ENCODE results near the gene AGL. TPM values are rescaled to one million over a fixed set of nuclear protein-coding genes. Genes with fewer than 3 reads are reported as not detected.
"Not testable (repeated sequence)": the region's sequence is repeated elsewhere in the genome, so short reads cannot be mapped to it uniquely, and the experiment has no call there.

The AGL gene
- polyA plus RNA-seq, 3 donors = 3.0 to 6.1 (median 5.6) TPM

DNA sequence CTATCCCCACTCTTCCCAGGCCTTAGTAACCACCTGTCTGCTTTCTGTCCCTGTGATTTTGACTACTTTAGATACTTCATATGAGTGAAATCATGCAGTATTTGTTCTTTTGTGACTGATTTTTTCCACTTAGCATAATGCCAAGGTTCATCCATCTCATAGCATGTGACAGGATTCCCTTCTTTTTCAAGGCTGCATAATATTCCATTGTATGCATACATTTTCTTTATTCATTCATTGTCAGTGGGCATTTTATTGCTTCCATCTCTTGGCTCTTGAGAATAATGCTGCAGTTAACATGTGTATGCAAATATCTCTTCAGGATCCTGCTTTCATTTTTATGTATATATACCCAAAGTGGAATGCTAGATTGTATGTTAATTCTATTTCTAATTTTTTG, 56.4 kb downstream of the AGL start:
- no peak overlapping the region for H3K27ac ChIP-seq (ENCODE audit: low read depth, low read length)

DNA sequence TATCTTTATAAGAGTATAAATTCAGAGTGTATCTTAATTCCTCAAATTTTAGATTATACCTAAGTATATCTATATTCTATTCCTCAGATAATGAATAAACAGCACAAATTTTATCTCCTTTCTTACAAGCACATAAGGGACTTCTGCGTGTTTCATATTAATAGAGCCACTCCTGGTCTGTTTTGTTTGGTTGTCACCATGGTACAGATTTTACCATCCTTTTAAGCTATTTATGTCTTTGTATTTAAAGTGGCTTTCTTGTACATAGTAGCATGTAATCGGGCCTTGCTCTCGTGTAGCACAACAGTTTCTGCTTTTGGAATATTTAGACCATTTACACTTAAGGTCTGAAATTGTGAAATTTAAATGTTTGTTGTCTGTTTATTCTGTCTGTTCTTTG, 67.1 kb downstream of the AGL start:
- no peak overlapping the region for H3K27ac ChIP-seq (ENCODE audit: low read depth, low read length)
- WGBS, 3 donors = 94 to 96% (median 95%) methylated on average over 3 of the region's 3 CpGs

DNA sequence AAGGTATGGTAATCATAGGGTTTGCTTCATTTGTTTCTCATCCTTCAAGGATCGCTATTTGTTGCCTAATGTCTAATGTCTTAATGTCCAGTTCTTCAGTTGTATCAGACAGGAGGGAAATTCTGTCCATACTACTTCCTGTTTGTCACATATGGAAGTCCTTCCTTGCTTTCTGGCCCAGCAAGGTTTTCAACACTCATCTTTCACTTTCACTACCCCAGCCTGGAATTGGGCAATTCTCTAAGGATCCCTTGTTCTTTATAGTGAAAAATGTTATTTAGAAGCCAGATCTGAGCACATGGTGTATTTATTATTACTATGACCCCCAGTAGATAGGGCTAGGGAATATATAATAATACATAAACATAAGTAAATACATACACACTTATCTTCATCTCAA, 69.1 kb downstream of the AGL start:
- H3K27ac ChIP-seq (ENCODE audit: low read depth, low read length) = no peak overlapping the region
- 56 to 92% (median 67%) methylated on average over 1 of the region's 1 CpG for WGBS, 3 donors

DNA sequence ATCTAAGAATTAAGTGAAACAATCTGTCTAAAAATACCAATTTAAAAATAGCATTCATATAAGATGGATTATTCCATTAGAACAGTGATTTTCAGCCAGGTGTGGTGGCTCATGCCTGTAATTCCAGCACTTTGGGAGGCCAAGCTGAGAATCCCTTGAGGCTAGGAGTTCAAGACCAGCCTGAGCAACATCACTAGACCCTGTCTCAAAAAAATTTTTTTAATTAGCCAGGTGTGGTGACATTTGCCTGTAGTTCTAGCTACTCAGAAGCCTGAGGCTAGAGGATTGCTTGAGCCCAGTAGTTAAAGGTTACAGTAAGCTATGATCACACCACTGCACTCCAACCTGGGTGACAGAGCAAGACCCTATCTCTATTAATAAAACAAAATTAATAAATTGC, 84.6 kb downstream of the AGL start:
- no peak overlapping the region for H3K27ac ChIP-seq (ENCODE audit: low read depth, low read length)

DNA sequence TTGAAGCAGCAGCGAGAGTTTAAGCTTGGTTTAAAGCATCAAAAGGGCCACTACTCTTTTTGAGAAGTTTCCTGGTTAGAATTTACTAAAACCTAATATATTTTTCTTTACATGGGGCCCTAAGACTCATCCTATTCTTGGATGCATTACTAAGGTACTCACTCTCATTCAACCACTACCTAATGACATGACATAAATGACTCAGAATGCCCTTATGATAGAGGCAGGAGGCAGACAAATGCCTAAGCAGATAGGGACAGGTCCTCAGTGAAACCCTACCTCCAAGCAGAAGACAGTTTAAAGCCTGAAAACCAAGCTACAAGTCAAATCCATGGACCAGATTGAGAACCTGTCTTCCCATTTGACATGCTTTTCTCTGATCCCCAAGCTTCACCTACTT, 85.4 kb downstream of the AGL start:
- no peak overlapping the region for H3K27ac ChIP-seq (ENCODE audit: low read depth, low read length)
- WGBS, 3 donors = 83 to 94% (median 92%) methylated on average over 1 of the region's 1 CpG

DNA sequence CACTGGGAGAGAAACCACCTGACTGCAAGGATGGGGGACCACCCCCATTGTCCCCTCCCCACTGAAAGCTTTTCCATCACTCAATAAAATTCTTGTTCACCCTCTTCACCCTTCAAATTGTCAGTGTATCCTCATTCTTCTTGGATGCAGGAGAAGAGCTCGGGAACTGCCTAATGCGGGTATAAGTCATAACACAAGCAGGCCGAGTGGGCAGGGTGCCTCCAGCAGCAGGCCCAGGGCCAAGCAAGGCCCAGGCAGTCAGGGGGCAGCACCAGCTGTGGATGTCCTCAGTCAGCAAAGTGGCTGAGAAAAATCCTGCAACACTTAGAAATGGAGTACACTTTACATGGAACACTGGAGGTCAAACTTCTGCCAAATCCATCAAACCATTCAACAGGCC, 85.9 kb downstream of the AGL start:
- 95 to 98% (median 96%) methylated on average over 3 of the region's 3 CpGs for WGBS, 3 donors
- no peak overlapping the region for H3K27ac ChIP-seq (ENCODE audit: low read depth, low read length)

DNA sequence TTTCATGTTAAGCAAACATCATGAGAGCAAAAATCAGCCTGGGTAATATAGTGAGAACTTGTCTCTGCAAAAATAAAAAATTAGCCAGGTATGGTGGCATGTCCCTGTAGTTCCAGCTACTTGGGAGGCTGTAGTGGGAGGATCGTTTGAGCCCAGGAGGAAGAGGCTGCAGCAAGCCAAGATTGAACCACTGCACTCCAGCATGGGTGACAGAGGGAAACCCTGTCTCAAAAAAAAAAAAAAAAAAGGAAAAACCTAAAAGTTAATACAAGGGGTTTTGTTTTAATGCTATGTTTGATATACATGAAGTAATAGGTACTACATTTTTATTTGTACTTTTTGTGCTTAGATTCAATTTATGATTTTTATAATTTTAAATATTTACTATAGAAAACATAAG, 92.6 kb downstream of the AGL start:
- H3K27ac ChIP-seq (ENCODE audit: low read depth, low read length) = no peak overlapping the region
- 75 to 90% (median 82%) methylated on average over 1 of the region's 1 CpG for WGBS, 3 donors

DNA sequence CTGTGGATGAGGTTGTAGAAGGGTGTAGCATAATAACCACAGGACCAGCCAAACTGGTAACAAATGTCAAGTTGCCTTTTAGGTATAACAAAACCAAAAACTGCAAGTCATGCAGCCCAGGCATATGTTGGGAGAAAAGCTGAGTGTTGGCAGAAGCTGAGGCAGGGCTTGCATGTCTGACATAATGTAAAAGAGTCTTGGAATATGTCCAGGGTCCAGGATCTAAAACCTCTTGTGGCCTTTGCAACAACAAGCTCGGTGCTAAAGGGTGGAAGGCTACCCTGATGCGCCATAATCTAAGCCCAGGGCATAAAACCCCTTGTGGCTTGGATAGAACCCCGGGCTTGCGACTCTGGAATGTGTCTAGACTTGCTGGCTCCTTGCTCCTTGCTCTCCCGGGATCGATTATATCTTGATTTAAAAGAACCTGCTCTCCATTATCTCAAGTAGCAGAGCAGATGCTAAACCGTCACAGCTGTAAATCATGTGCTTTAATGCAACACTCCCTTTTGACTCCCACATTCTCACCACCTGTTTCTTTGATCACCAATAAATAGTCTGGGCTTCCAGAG, 93.1 kb downstream of the AGL start:
- 29 to 47% (median 43%) methylated on average over 7 of the region's 7 CpGs for WGBS, 3 donors

DNA sequence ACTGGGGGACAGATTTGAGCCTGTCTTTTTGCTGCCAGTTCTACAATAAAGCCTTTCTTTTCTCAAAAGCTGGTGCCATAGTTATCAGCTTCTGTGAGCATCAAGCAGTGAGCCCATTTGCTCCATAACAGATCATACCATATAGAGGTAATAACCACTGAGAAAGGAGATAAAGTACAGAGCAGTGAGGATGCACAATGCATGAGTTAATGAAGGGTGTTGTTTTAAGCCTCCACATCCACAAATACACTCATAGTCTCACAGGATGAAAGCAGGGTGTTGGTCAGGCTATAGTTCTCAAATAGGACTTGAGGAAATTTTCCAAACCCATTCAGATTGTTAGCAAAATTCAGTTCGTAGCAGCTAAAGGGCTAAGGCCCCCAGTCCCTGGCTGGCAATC, 94.0 kb downstream of the AGL start:
- WGBS, 3 donors = 85 to 89% (median 86%) methylated on average over 1 of the region's 1 CpG
- no peak overlapping the region for H3K27ac ChIP-seq (ENCODE audit: low read depth, low read length)

More for the DNA sequence above, 93.1 kb downstream of the AGL start:
- no peak overlapping the region for H3K27ac ChIP-seq (ENCODE audit: low read depth, low read length)

DNA sequence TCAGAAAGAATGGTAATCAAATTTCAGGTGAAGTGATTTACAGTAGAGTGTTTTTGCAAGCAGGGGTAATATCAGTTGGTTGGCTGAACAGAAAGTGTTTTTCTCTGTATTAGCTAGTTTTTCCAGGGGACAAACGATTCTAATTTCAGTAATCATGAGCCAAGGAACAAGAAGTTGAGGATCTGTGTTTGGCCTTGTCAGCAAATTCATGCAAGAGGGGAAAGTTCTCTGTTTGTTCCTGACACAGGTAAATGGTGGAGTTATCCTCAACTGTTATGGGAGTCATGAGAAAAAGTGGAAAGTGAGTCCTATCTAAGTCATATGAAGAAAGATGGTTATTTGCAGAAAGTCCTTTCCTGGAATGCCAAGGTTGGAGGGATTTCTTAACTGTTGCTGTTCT, 95.0 kb downstream of the AGL start:
- no peak overlapping the region for H3K27ac ChIP-seq (ENCODE audit: low read depth, low read length)
- WGBS, 3 donors = 83 to 95% (median 84%) methylated on average over 1 of the region's 1 CpG

DNA sequence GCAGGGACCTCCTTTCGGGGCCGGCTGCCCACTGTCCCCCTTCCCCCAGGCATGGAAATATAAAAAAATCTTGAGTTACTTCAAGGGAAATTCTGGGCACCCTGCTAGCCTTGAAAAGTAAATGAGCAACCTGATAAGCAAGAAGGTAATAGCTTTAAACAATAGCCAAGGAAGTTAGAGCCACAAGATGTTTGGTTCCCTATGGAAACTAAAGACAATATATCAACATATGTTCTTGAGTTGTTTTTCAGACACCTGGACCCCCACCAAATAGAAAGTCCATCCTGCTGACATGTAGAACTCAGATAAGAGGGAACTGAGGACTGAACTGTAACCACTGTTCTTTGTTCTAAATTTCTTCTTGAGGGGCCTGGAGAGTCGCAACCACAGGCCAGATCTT, 100.3 kb downstream of the AGL start:
- WGBS, 3 donors = 49 to 84% (median 82%) methylated on average over 3 of the region's 3 CpGs
- no peak overlapping the region for H3K27ac ChIP-seq (ENCODE audit: low read depth, low read length)

DNA sequence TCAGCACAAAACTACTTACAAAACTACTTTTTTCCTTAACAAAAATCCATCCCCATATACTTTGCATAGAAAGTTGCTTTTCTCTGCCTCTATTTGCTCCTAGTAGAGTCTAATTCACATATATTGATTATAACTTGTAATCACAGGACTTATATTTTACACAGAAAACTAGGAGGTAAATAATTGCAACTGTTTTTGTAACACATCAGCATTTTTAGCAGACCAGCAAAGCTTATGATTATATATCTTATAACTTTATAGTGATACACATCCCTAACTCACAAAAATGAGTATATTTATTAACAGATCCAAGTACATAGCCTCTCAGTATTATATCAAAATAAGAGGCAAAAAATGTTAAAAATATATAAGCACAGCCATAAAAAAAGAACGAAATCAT, 102.4 kb downstream of the AGL start:
- H3K27ac ChIP-seq (ENCODE audit: low read depth, low read length) = no peak overlapping the region
- 80 to 88% (median 86%) methylated on average over 1 of the region's 1 CpG for WGBS, 3 donors

DNA sequence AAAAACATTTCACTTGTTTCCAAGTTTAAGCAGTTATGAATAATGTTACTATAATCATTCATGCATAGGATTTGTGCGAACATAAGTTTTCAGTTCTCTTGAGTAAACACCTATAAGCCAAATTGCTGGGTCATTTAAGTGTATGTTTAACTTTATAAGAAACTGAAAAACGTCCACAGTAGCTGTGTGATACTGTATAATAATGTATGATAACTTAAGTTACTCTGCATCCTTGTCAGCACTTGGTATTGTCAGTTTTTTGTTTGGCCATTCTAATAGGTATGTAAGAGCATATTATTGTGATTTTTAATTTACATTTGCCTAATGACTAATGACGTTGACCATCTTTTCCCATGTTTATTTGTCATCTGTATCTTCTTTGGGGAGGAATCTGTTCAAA, 105.2 kb downstream of the AGL start:
- 75 to 96% (median 90%) methylated on average over 3 of the region's 3 CpGs for WGBS, 3 donors

DNA sequence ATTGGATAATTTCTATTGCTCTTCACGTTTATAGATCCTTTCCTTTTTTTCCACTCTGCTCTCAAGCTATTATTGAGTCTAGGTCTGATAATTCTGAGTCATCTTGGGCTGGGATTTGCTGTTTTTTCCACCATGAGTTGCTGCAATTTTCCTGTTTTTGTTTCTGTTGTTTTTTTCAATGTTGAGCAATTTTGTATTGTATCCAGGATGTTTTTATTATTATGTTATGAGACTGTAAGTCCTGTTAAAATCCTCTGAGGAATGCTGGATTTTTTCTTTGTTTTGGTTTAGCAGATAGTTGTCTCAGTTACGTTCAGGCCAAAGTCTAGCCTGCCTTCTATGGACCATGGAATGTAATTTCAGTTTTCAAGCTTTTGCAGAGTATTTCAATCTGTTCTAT, 106.6 kb downstream of the AGL start:
- no peak overlapping the region for H3K27ac ChIP-seq (ENCODE audit: low read depth, low read length)
- 32 to 51% (median 42%) methylated on average over 2 of the region's 2 CpGs for WGBS, 3 donors

More for the DNA sequence above, 105.2 kb downstream of the AGL start:
- H3K27ac ChIP-seq (ENCODE audit: low read depth, low read length) = no peak overlapping the region

DNA sequence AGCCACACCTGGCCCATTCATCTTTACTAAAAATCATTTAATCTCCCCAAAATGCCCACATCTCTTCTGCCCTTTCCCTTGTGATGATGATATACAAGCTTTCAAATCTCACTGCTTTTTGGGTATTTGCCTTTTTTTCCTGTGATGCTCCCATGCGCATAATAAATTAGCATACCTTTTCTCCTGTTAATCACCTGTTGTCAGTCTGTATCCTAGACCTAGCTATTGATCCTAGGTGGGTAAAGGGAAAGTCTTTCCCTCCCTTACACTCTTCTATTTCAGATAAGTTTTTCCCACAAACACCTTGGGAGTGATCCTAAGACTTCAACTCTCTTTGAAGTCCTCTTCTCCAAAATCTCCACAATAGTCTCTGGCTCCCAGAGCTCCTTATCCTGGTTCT, 107.7 kb downstream of the AGL start:
- H3K27ac ChIP-seq (ENCODE audit: low read depth, low read length) = no peak overlapping the region
- 96 to 100% (median 98%) methylated on average over 1 of the region's 1 CpG for WGBS, 3 donors

DNA sequence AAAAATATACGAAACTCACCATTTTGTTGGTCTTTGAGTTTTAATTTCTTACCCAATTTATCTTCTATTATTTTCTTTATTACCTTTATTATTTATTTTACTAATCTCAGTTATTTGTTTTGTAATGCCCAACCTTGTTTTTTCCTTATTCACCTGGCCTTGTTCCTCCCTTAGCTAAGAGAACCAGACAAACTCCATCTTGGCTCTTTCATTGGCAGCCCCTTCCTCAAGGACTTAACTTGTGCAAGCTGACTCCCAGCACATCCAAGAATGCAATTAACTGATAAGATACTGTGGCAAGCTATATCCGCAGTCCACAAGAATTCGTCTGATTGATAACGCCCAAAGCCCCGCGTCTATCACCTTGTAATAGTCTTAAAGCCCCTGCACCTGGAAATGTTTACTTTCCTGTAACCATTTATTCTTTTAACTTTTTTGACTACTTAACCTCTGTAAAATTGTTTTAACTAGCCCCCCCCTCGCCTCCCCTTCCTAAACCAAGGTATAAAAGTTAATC, 109.1 kb downstream of the AGL start:
- not testable (repeated sequence) for H3K27ac ChIP-seq (ENCODE audit: low read depth, low read length)
- WGBS, 3 donors = 25 to 67% (median 53%) methylated on average over 7 of the region's 7 CpGs

DNA sequence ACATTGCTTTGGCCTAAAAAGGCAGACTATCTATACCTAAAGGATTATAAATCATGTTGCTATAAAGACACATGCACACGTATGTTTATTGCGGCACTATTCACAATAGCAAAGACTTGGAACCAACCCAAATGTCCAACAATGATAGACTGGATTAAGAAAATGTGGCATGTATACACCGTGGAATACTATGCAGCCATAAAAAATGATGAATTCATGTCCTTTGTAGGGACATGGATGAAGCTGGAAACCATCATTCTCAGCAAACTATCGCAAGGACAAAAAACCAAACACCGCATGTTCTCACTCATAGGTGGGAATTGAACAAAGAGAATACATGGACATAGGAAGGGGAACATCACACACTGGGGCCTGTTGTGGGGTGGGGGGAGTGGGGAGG, 110.1 kb downstream of the AGL start:
- 95 to 97% (median 95%) methylated on average over 4 to 5 of the region's 5 CpGs for WGBS, 3 donors
- not testable (repeated sequence) for H3K27ac ChIP-seq (ENCODE audit: low read depth, low read length)

DNA sequence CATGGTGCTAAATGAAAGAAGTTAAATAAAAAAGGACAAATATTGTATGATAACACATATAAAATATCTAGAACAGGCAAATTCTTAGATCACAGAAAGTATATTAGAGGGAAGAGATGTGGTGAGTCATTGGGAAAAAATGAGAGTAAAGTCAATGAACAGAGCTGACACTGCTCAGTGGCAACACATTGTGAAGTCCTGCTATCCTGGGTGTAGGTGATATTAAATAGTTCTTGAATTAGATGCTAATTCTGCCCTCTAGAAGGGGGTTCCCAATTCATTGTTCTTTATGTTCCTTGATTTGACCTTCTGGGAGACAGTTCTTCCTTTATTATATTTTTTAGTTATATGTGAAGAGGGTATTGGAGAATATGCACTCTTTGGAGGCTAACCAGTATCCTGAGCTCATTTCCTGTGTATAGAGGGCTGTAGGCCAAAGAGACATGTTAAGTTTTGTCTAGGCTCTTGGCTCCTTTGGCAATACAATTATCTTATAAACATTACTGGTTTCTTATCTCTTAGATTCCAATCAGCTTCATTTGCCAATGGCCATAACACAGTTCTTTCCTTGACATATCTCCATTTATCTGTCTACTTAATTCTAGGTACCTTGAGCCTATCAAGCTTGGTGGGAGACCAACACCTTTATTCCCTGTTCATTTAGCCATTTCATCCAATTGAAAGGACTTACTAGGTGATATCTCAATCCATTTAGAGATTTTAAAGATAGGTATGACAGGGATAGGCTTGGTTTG, 113.1 kb downstream of the AGL start:
- no peak overlapping the region for H3K27ac ChIP-seq (ENCODE audit: low read depth, low read length)

DNA sequence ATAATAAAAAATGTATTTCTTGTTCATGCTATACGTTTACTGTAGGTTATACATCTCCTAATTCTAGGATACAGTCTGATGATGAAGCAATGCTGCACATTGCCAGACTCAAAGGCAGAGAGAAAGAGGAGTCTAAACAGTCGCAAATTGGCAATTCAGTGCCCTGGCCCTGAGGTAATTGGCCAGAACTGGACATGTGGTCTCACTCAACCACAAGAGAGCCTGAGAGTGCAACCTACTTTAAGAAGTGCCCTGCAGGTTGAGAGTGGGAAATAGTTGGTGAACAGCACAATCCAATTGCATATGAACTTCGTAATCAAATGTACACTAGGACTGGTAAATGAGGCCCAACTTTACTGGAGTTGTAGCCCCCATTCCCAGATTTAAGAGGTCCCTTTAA, 114.6 kb downstream of the AGL start:
- 83 to 92% (median 84%) methylated on average over 3 of the region's 3 CpGs for WGBS, 3 donors
- no peak overlapping the region for H3K27ac ChIP-seq (ENCODE audit: low read depth, low read length)

DNA sequence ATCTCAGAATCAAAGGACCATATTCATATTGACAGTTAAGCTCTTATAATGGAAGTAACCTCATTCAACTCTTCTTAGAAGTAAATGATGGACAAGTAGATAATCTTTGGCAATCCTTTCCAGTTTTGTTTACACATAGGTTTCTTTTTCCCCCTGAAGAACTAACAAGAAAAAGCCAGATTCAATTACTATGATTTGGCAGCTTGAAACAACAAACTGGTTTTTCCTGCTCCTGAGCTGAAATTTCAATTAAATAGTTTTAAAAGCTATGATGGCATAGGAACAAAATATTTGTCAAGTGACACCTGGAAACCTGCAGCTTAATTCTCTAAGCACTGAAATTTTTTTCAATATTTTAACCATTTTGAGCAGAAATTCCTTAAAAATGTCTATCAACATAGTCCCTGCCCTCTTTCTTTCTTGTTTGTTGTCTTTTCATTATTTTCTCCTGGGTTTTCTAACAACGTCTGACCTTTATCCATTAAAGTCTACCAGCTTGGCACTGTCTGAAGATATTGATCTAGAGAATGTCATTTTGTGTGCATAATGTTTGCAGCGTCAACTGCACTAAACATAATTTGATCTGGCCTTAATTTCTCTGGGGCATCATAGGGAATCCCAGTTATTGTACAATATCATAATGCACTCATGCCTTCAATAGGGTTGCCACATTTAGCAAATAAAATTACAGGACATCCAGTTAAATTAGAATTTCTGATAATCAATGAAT, 115.7 kb downstream of the AGL start:
- 30 to 81% (median 77%) methylated on average over 2 of the region's 2 CpGs for WGBS, 3 donors
- H3K27ac ChIP-seq (ENCODE audit: low read depth, low read length) = no peak overlapping the region

Measured in adipose tissue (tissue), 3 donors.